ENCODE data around the gene ATP2C2.

DNA sequence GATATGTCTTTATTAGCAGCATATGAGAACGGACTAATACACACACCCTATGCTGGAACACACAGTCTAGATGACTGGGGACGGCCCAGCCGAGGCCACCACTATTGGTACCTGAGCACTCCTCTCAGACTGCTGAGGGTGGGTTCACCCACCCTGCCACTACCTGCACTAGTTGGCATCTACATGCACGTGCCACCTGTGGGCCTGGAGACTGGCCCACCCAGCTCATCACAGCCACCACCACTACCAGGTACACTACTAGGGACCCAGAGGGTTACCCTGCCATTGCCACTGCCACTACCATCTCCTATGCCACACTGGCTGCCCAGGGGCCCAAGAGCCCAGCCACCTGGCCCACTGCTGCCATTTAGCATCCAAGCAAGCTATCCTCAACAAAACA is 103.6 kb downstream of the ATP2C2 start:
- TF ChIP-seq GLIS3 (CRISPR knock-in tag; IDR thresholded peaks at IDR 0.05): no peak
- no peak for TF ChIP-seq ZFP30 (CRISPR knock-in tag; IDR thresholded peaks at IDR 0.05)
- no peak for TF ChIP-seq CREB5 (CRISPR knock-in tag; IDR thresholded peaks at IDR 0.05; ENCODE audit: low read depth)
- no peak for TF ChIP-seq PPARA (CRISPR knock-in tag; IDR thresholded peaks at IDR 0.05; ENCODE audit: borderline replicate concordance)
